ENCODE data around the gene PLIN1. TPM values are rescaled to one million over a fixed set of nuclear protein-coding genes. Genes with fewer than 3 reads are reported as not detected.

The PLIN1 gene
- total and polyA plus RNA-seq, 2 experiments from 2014 or later, result 0.21 to 0.90 TPM

GRCh38 chr15:89645680-89646079 is 33.5 kb downstream of the PLIN1 start:
- H3K27me3 Mint-ChIP-seq (ENCODE audit: insufficient read depth, low read depth, poor library complexity), result peaks cover 7% of the 10 kb centered on the region
- no peak overlapping the region for H3K27ac Mint-ChIP-seq
- no peaks in the 10 kb centered on the region for H3F3A ChIP-seq (replicated peaks; ENCODE audit: low read depth)
- H3K36me3 Mint-ChIP-seq (ENCODE audit: low read depth), result peaks cover 50% of the 10 kb centered on the region
- peaks cover 2% of the 10 kb centered on the region; the same call in 1 of the 3 replicates for H3K4me1 Mint-ChIP-seq
- no peaks in the 10 kb centered on the region for H3K4me1 ChIP-seq (ENCODE audit: insufficient read depth)
- H4K20me1 ChIP-seq (replicated peaks; ENCODE audit: insufficient read depth), result 0 out of 2 replicates have a peak, but pooled peaks cover 4% of the 10 kb centered on the region
- H3K79me2 ChIP-seq (replicated peaks; ENCODE audit: insufficient read depth), result no peaks in the 10 kb centered on the region
- H3K4me3 Mint-ChIP-seq, result no peak overlapping the region
- peaks cover 2% of the 10 kb centered on the region; the same call in 1 of the 2 replicates for H3K9me2 ChIP-seq (ENCODE audit: insufficient read depth)
- ATAC-seq (no peak), DNase-seq (ENCODE audit: low spot score) (no peak)
- no peak overlapping the region for H3K27ac ChIP-seq (ENCODE audit: low read depth)
- 0 out of 2 replicates have a peak, but pooled peaks cover 4% of the 10 kb centered on the region for H3K27me3 ChIP-seq (ENCODE audit: insufficient read depth)
- H3K4me2 ChIP-seq, result no peak overlapping the region
- H2AFZ ChIP-seq, result no peak overlapping the region
- peaks cover 3% of the 10 kb centered on the region; the same call in 1 of the 3 replicates for H3K9me3 Mint-ChIP-seq
- no peak for TF ChIP-seq REST (IDR thresholded peaks at IDR 0.05; ENCODE audit: unreplicated experiment)
- TF ChIP-seq CTCF (conservative IDR thresholded peaks at IDR 0.05; ENCODE audit: low read depth in 2 of 2), result no peak
- no peak for TF ChIP-seq EZH2phosphoT487 (IDR thresholded peaks at IDR 0.05; ENCODE audit: unreplicated experiment)
- TF ChIP-seq ETS1 (IDR thresholded peaks at IDR 0.05), result no peak
- no peak for TF ChIP-seq JUNB (IDR thresholded peaks at IDR 0.05; ENCODE audit: unreplicated experiment)
- no peak for TF ChIP-seq EZH2 (IDR thresholded peaks at IDR 0.05; ENCODE audit: low read depth, unreplicated experiment)
- TF ChIP-seq POLR2AphosphoS5 (IDR thresholded peaks at IDR 0.05; ENCODE audit: low read depth), result no peak
- no peak for TF ChIP-seq NANOG (IDR thresholded peaks at IDR 0.05; ENCODE audit: borderline replicate concordance)
- no peak for TF ChIP-seq CREB1 (CRISPR knock-in tag; IDR thresholded peaks at IDR 0.05; ENCODE audit: low read depth)
- peaks cover 6% of the 10 kb centered on the region; the same call in 1 of the 2 replicates for H3K36me3 ChIP-seq (ENCODE audit: insufficient read depth)
- no peak overlapping the region for H3K4me3 ChIP-seq

- Histone ChIP-seq H3F3A (replicated peaks; ENCODE audit: low read depth) (no peaks in the 10 kb centered on the region), H3K27me3 (ENCODE audit: insufficient read depth) (no peaks in the 10 kb centered on the region), H3K36me3 (ENCODE audit: insufficient read depth) (peaks cover 11% of the 10 kb centered on the region; the same call in 1 of the 2 replicates), H3K4me2 (no peak overlapping the region), H3K27ac (ENCODE audit: low read depth) (no peak overlapping the region), H3K9me2 (ENCODE audit: insufficient read depth) (no peaks in the 10 kb centered on the region), H3K4me3 (no peak overlapping the region), H2AFZ (no peak overlapping the region), H3K4me1 (ENCODE audit: insufficient read depth) (no peaks in the 10 kb centered on the region), H4K20me1 (replicated peaks; ENCODE audit: insufficient read depth) (no peaks in the 10 kb centered on the region), H3K79me2 (replicated peaks; ENCODE audit: insufficient read depth) (no peaks in the 10 kb centered on the region)
- H3K4me3 Mint-ChIP-seq, result no peak overlapping the region
- H3K27ac Mint-ChIP-seq, result no peak overlapping the region
- no peaks in the 10 kb centered on the region; the same call in 2 of the 3 replicates for H3K4me1 Mint-ChIP-seq
- H3K9me3 Mint-ChIP-seq, result peaks cover 19% of the 10 kb centered on the region; the same call in 2 of the 3 replicates
- peaks cover 6% of the 10 kb centered on the region for H3K27me3 Mint-ChIP-seq (ENCODE audit: insufficient read depth, low read depth, poor library complexity)
- DNase-seq (ENCODE audit: low spot score) (no peak), ATAC-seq (no peak)
- H3K36me3 Mint-ChIP-seq (ENCODE audit: low read depth), result peaks cover 61% of the 10 kb centered on the region
- TF ChIP-seq NANOG (IDR thresholded peaks at IDR 0.05; ENCODE audit: borderline replicate concordance) (no peak), ETS1 (IDR thresholded peaks at IDR 0.05) (no peak), STAT1 (IDR thresholded peaks at IDR 0.05; ENCODE audit: unreplicated experiment) (no peak), POLR2AphosphoS5 (IDR thresholded peaks at IDR 0.05; ENCODE audit: low read depth) (no peak), CREB1 (CRISPR knock-in tag; IDR thresholded peaks at IDR 0.05; ENCODE audit: low read depth) (no peak), CTCF (conservative IDR thresholded peaks at IDR 0.05; ENCODE audit: low read depth in 2 of 2) (no peak), EZH2 (IDR thresholded peaks at IDR 0.05; ENCODE audit: low read depth, unreplicated experiment) (no peak), JUNB (IDR thresholded peaks at IDR 0.05; ENCODE audit: unreplicated experiment) (no peak)
Observed at GRCh38 chr15:89642106-89642505, 37.1 kb downstream of the PLIN1 start.

All from GM23338 (cell line).